K562 (cell line): ENCODE data around the gene DCST1. TPM values are rescaled to one million over a fixed set of nuclear protein-coding genes. Genes with fewer than 3 reads are reported as not detected.
A peak's percentile ranks its signal among the peaks of the same experiment; 100 is the strongest.

Experiments used
- ATAC-seq: fragments of 200-7000 bp; cut with Tn5 transposase; 3 replicates; pipeline ENCODE4 v1.9.1; 2020; ENCODE audit warnings: moderate library complexity
- BruUV-seq: library from RNA; stranded (reverse); fragments of 400-500 nt; replicated peaks from 2 replicates; lab custom pipeline; 2021; lab: Mats Ljungman, UMichigan
- CTCF ChIA-PET: fragments of 300-600 bp; formaldehyde crosslinking; extraction: SDS; loops from one replicate; lab custom pipeline; 2021; ENCODE audit warnings: low intra/inter-chr PET ratio; lab: Yijun Ruan, JAX
- POLR2A ChIA-PET: fragments of 300-600, 350-650 bp; sonication (Branson Sonifier 250); formaldehyde crosslinking; extraction: SDS; loops from one replicate; lab custom pipeline; 2021; ENCODE audit warnings: antibody characterized with exemption, inconsistent platforms; lab: Yijun Ruan, JAX
- DNase-seq, 4 experiments: peaks; one replicate each; pipeline versions ENCODE4 v3.0.0 to v3.0.0-alpha.2; 2011 to 2018; ENCODE audit warnings: low spot score in 3 of 4, mixed read lengths in 3 of 4; ENCODE audit errors: extremely low read depth in 1 of 4
- FAIRE-seq: peaks from 2 replicates; lab custom pipeline; 2011; peaks lifted over from hg19 to GRCh38; lab: Jason Lieb, UNC
- H2AFZ ChIP-seq: 2 replicates; pipeline ENCODE4 v1.6.0; 2011; ENCODE audit warnings: low read depth, low read length, control low read depth, inconsistent platforms
- H3K27ac ChIP-seq: fragments of 200-600 bp; 3 replicates; pipeline ENCODE4 v1.8.0; 2011; ENCODE audit warnings: low read depth, mild to moderate bottlenecking, control low read depth, inconsistent platforms, low read length, moderate library complexity, mixed read lengths; ENCODE audit errors: extremely low read depth
- H3K27me3 ChIP-seq, 2 experiments: fragments of 300-600 bp in 1 of 2; 2 replicates in 1 of 2; 3 replicates in 1 of 2; pipeline versions ENCODE4 v1.6.0 to v1.8.0; 2011; ENCODE audit warnings: inconsistent platforms in 2 of 2, low read length in 2 of 2, mild to moderate bottlenecking in 1 of 2, mixed read lengths in 1 of 2, moderate library complexity in 1 of 2; ENCODE audit not compliant: control insufficient read depth in 2 of 2, insufficient read depth in 2 of 2
- H3K36me3 ChIP-seq: fragments of 300-600 bp; 3 replicates; pipeline ENCODE4 v1.8.0; 2011; ENCODE audit warnings: mild to moderate bottlenecking, low read length, inconsistent platforms; ENCODE audit not compliant: control insufficient read depth, insufficient read depth
- H3K4me1 ChIP-seq, 2 experiments: fragments of 200-600 bp in 1 of 2; replicated peaks in 1 of 2; 2 replicates in 1 of 2; 3 replicates in 1 of 2; pipeline versions ENCODE4 v1.5.1 to v1.8.0; 2011; ENCODE audit warnings: inconsistent platforms in 2 of 2, low read length in 2 of 2, mild to moderate bottlenecking in 1 of 2, mixed read lengths in 1 of 2, moderate library complexity in 1 of 2; ENCODE audit not compliant: control insufficient read depth in 2 of 2, insufficient read depth in 2 of 2
- H3K4me2 ChIP-seq: 2 replicates; pipeline ENCODE4 v1.6.1; 2011; ENCODE audit warnings: low read length, control low read depth, inconsistent platforms, mixed read lengths; ENCODE audit not compliant: insufficient read depth
- H3K4me3 ChIP-seq: fragments of 200-600 bp; sonication (generic), shearing (Covaris generic); 2 replicates; pipeline ENCODE4 v1.5.1; 2016; ENCODE audit warnings: control low read depth, inconsistent platforms
- H3K79me2 ChIP-seq: fragments of 200-600 bp; 3 replicates; pipeline ENCODE4 v1.8.0; 2011; ENCODE audit warnings: low read length, inconsistent platforms; ENCODE audit not compliant: control insufficient read depth, insufficient read depth
- H3K9ac ChIP-seq, 2 experiments: 2 replicates each; pipeline versions ENCODE4 v1.6.0 to v1.6.1; 2011; ENCODE audit warnings: low read depth in 2 of 2, low read length in 2 of 2, control low read depth in 1 of 2, inconsistent platforms in 1 of 2, mild to moderate bottlenecking in 1 of 2, mixed read lengths in 1 of 2; ENCODE audit not compliant: insufficient read depth in 1 of 2
- H3K9me1 ChIP-seq: one replicate; pipeline ENCODE4 v1.6.0; 2011; ENCODE audit warnings: inconsistent platforms, mild to moderate bottlenecking, low read length, moderate library complexity; ENCODE audit not compliant: control insufficient read depth, insufficient read depth
- H3K9me3 ChIP-seq: replicated peaks from 2 replicates; pipeline ENCODE4 v1.5.1; 2011; ENCODE audit warnings: low read depth, low read length, inconsistent platforms; ENCODE audit not compliant: control insufficient read depth, insufficient read depth
- H4K20me1 ChIP-seq: replicated peaks from 2 replicates; pipeline ENCODE4 v1.6.1; 2011; ENCODE audit warnings: low read length, inconsistent platforms, mixed read lengths; ENCODE audit not compliant: control insufficient read depth, insufficient read depth
- EGR1 ChIP-seq: fragments of 450-650 bp; conservative IDR thresholded peaks from 2 replicates; pipeline ENCODE4 v1.6.1; 2017; ENCODE audit warnings: mild to moderate bottlenecking
- KDM1A ChIP-seq, 2 experiments: fragments of 450-650 bp; IDR thresholded peaks; 2 replicates each; pipeline ENCODE4 v1.6.1; 2016; ENCODE audit warnings: mild to moderate bottlenecking in 2 of 2
- ZNF165 ChIP-seq: fragments of 250-450 bp; sonication (Bioruptor Pico); IDR thresholded peaks from 2 replicates; pipeline ENCODE4 v1.4.0; 2020; ENCODE audit warnings: borderline replicate concordance
- ZNF263 ChIP-seq: sonication (generic); formaldehyde crosslinking; IDR thresholded peaks from 2 replicates; pipeline ENCODE4 v1.8.0; 2022; ENCODE audit warnings: mild to moderate bottlenecking, missing genetic modification reagents, borderline replicate concordance
- WGBS: fragments of 100-300 bp; shearing (Covaris generic); methylation state at CpG from one replicate; pipeline ENCODE4 v1.1.6; 2016; ENCODE audit warnings: low coverage, mixed read lengths; ENCODE audit not compliant: insufficient coverage; ENCODE audit errors: missing lambda C conversion rate; 5-methylcytosine and 5-hydroxymethylcytosine counted together
- in situ Hi-C: fragments of 300-500 bp; cut with MboI; formaldehyde crosslinking; loops from 4 replicates; pipeline ENCODE4 v1.15.0; 2018; ENCODE audit warnings: inconsistent platforms, mixed read lengths
- intact Hi-C: fragments of 100-400 bp; cut with micrococcal nuclease; formaldehyde crosslinking; loops from 2 replicates; pipeline ENCODE4 v1.14.2; 2022
- polyA plus RNA-seq, 8 experiments: library from polyadenylated mRNA; depleted of rRNA in 4 of 8; stranded (reverse) in 5 of 8; unstranded in 3 of 8; fragments of >200 nt; fragmentation: Nextera tagmentation in 2 of 8; fragmentation: Illumina TruSeq in 1 of 8; extraction: Ambion mirVana in 2 of 8; extraction: Trizol in 1 of 8; gene quantifications; 2 replicates each; pipeline versions ENCODE4 v1.2.1 to v1.2.3, GENCODE V29; 2011 to 2014; ENCODE audit warnings: inconsistent platforms in 1 of 8, missing spikeins in 1 of 8
- total RNA-seq, 7 experiments: library from RNA; depleted of rRNA in 6 of 7; stranded (reverse); fragments of >200 nt in 6 of 7; fragmentation: Illumina TruSeq in 2 of 7; extraction: Trizol in 2 of 7; gene quantifications; 2 replicates each; pipeline versions ENCODE4 v1.2.1 to v1.2.3, GENCODE V29; 2011 to 2021; ENCODE audit warnings: low replicate concordance in 1 of 7
- TF ChIP-seq, protein P1 (sequence below): sonication (generic); formaldehyde crosslinking; IDR thresholded peaks from 2 replicates; pipeline ENCODE4 v1.9.0; 2022; ENCODE audit warnings: mild to moderate bottlenecking, missing genetic modification reagents

The DCST1 gene
- total and polyA plus RNA-seq, 9 of the 15 experiments (the other 6 are each of a cell fraction or from before 2014, with no cell fraction given): not detected

DNA sequence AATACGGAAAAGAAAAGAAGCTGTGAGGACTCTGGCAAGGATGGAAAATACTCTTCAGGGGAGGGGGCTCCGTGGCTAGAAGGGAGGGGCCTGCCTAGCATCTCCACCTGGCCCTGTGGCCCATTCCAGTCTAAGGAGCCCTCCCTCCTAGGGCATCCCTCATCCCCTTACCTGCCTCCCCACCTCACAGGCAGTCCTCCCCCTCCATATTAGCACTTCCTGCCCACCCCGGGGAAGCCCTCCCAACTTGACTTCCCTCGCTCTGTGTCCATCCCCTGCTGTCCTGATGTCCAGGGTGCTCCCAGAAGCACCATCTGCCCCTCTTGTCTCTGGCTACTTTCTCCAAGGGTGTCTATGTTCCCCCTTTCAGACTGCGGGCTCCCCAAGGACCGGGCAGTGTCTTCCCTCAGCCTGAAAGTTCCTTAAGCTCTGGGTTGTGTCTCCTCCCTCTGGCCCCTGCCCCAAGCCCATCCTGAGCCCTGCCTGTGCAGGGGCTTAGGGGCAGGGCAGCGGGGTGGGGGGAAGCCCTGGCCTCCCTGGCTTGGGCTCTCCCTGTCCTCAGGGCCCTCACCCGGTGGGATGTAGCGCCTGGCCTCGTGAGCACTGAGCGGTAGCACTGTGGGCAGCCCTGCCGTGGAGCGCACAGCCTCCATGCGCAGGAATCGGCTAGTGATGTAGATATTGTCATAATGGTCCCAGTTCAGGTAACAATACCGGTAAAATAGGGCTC, 3.9 kb upstream of the DCST1 start:
- Histone ChIP-seq H3K9me1 (no peaks in the 10 kb centered on the region), H3K9ac (peak overlapping the region in 1 of 2 experiments; percentile 40; a peak in 2 of 4 replicates), H3K27me3 (peaks cover 0 to 17% of the 10 kb centered on the region in 2 experiments; a peak in 2 of 5 replicates), H2AFZ (no peak overlapping the region), H4K20me1 (no peaks in the 10 kb centered on the region), H3K4me1 (peaks cover 5 to 23% of the 10 kb centered on the region in 2 experiments; a peak in 3 of 5 replicates), H3K9me3 (no peaks in the 10 kb centered on the region), H3K79me2 (no peaks in the 10 kb centered on the region), H3K4me3 (no peak overlapping the region), H3K4me2 (no peak overlapping the region)
- CTCF ChIA-PET: no interaction called here
- no TSS peak for BruUV-seq
- intact Hi-C loops (no loop called here), in situ Hi-C loops (no loop called here)
- no peak for FAIRE-seq
- DNase-seq: no peak
- POLR2A ChIA-PET: interaction anchor here (0.6 to 1.2 kb wide), 2 partner anchors 14 to 428 kb away, joined by 3 read pairs; no protein-coding TSS in a partner anchor
- WGBS: 53% methylated on average over 15 of the region's 16 CpGs
- ATAC-seq: peak; percentile 11; the same call in 2 of the 3 replicates
- TF ChIP-seq, protein P1, sequence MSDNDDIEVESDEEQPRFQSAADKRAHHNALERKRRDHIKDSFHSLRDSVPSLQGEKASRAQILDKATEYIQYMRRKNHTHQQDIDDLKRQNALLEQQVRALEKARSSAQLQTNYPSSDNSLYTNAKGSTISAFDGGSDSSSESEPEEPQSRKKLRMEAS (CRISPR knock-in tag): 0 out of 2 replicates have a peak, but pooled peaks have one; percentile 24
- TF ChIP-seq EGR1 (no peak), ZNF165 (CRISPR knock-in tag) (no peak), KDM1A (IDR thresholded peaks at IDR 0.05) (no peak), ZNF263 (CRISPR knock-in tag) (peak; percentile 84)
- TF ChIP-seq, all 486 proteins: peak for 2
- H3K27ac ChIP-seq: no peak overlapping the region
- H3K36me3 ChIP-seq: no peaks in the 10 kb centered on the region
